ENCODE measurements around the gene TPPP3.
A peak's percentile ranks its signal among the peaks of the same experiment; 100 is the strongest.

GRCh38 chr16:67430504-67430976, 37.2 kb upstream of the TPPP3 start:
- TF ChIP-seq CTCF (conservative IDR thresholded peaks at IDR 0.05 in 1 of 2, IDR thresholded peaks at IDR 0.05 in 1 of 2; ENCODE audit: extremely low read depth in 1 of 2, insufficient read depth in 1 of 2, low read depth in 1 of 2, low read length in 2 of 2) (no peak), EZH2 (IDR thresholded peaks at IDR 0.05; ENCODE audit: borderline replicate concordance, low read length) (peak; percentile 65)
